CD14-positive monocyte (primary cell): ENCODE measurements around the gene ARHGAP9. TPM values are rescaled to one million over a fixed set of nuclear protein-coding genes. Genes with fewer than 3 reads are reported as not detected.

Experiments
- DNase-seq, 3 donors: peaks; one replicate each; pipeline ENCODE4 v3.0.0-alpha.2; 2011 to 2022
- H2AFZ ChIP-seq: 2 replicates; pipeline ENCODE4 v1.6.0; 2012; ENCODE audit warnings: mild to moderate bottlenecking, low read depth, low read length, inconsistent platforms; ENCODE audit not compliant: insufficient read depth, poor library complexity, severe bottlenecking
- H3K27ac ChIP-seq, 2 donors: 1 replicate in 1 of 2; 2 replicates in 1 of 2; pipeline ENCODE4 v1.5.1; 2012 to 2013; ENCODE audit warnings: low read length in 2 of 2, control low read depth in 1 of 2, inconsistent platforms in 1 of 2, low read depth in 1 of 2, mild to moderate bottlenecking in 1 of 2
- H3K27me3 ChIP-seq, 2 donors: one replicate each; pipeline versions ENCODE4 v1.6.0 to v1.6.1; 2011 to 2013; ENCODE audit warnings: low read length in 2 of 2; ENCODE audit not compliant: control insufficient read depth in 2 of 2, insufficient read depth in 2 of 2
- H3K36me3 ChIP-seq, 2 donors: replicated peaks in 1 of 2; 1 replicate in 1 of 2; 2 replicates in 1 of 2; pipeline versions ENCODE4 v1.5.1 to v1.6.1; 2012 to 2013; ENCODE audit warnings: low read length in 2 of 2, control low read depth in 1 of 2, inconsistent platforms in 1 of 2, mild to moderate bottlenecking in 1 of 2; ENCODE audit not compliant: insufficient read depth in 2 of 2, control insufficient read depth in 1 of 2
- H3K4me1 ChIP-seq, 2 donors: 1 replicate in 1 of 2; 2 replicates in 1 of 2; pipeline versions ENCODE4 v1.5.1 to v1.6.1; 2012 to 2013; ENCODE audit warnings: low read length in 2 of 2, control low read depth in 1 of 2, inconsistent platforms in 1 of 2, mild to moderate bottlenecking in 1 of 2, moderate library complexity in 1 of 2; ENCODE audit not compliant: insufficient read depth in 2 of 2, control insufficient read depth in 1 of 2
- H3K4me2 ChIP-seq: replicated peaks from 2 replicates; pipeline ENCODE3; 2012; ENCODE audit warnings: low read length, moderate library complexity, mild to moderate bottlenecking; ENCODE audit not compliant: poor library complexity, severe bottlenecking; ENCODE audit errors: extremely low read depth
- H3K4me3 ChIP-seq, 3 experiments: fragments of 200-600 bp in 1 of 3; sonication (generic) in 1 of 3; replicated peaks in 1 of 3; 1 replicate in 2 of 3; 2 replicates in 1 of 3; pipeline ENCODE4 v1.5.1; 2011 to 2013; ENCODE audit warnings: low read length in 3 of 3, mild to moderate bottlenecking in 3 of 3, control low read depth in 2 of 3, low read depth in 2 of 3, inconsistent platforms in 1 of 3, moderate library complexity in 1 of 3
- H3K79me2 ChIP-seq: 2 replicates; pipeline ENCODE4 v1.6.0; 2012; ENCODE audit warnings: mild to moderate bottlenecking, control low read depth, inconsistent platforms, low read length, moderate library complexity; ENCODE audit not compliant: insufficient read depth
- H3K9ac ChIP-seq: 2 replicates; pipeline ENCODE4 v1.6.0; 2017; ENCODE audit warnings: low read length, mild to moderate bottlenecking; ENCODE audit not compliant: insufficient read depth, poor library complexity, severe bottlenecking
- H3K9me3 ChIP-seq, 2 donors: replicated peaks in 1 of 2; 1 replicate in 1 of 2; 2 replicates in 1 of 2; pipeline versions ENCODE4 v1.5.1 to v1.6.1; 2012 to 2013; ENCODE audit warnings: low read length in 2 of 2, control low read depth in 1 of 2; ENCODE audit not compliant: control insufficient read depth in 1 of 2, insufficient read depth in 1 of 2
- H4K20me1 ChIP-seq: 2 replicates; pipeline ENCODE4 v1.6.0; 2012; ENCODE audit warnings: mild to moderate bottlenecking, low read length, control low read depth, moderate library complexity; ENCODE audit not compliant: insufficient read depth
- H3K27ac Mint-ChIP-seq, 7 donors: one replicate each; pipeline ENCODE4 v1.8.0; 2020; ENCODE audit warnings: mild to moderate bottlenecking in 7 of 7, mixed read lengths in 7 of 7, moderate library complexity in 6 of 7, inconsistent platforms in 2 of 7
- H3K27me3 Mint-ChIP-seq, 3 donors: one replicate each; pipeline ENCODE4 v1.8.0; 2021 to 2022; ENCODE audit warnings: low read depth in 3 of 3, mild to moderate bottlenecking in 3 of 3, mixed read lengths in 3 of 3, moderate library complexity in 3 of 3, inconsistent platforms in 1 of 3
- H3K36me3 Mint-ChIP-seq, 2 donors: one replicate each; pipeline ENCODE4 v1.8.0; 2020; ENCODE audit warnings: mixed read lengths in 2 of 2, inconsistent platforms in 1 of 2, mild to moderate bottlenecking in 1 of 2
- H3K4me1 Mint-ChIP-seq: one replicate; pipeline ENCODE4 v1.8.0; 2020; ENCODE audit warnings: mild to moderate bottlenecking, mixed read lengths
- H3K4me3 Mint-ChIP-seq, 2 donors: one replicate each; pipeline ENCODE4 v1.8.0; 2020; ENCODE audit warnings: mild to moderate bottlenecking in 2 of 2, mixed read lengths in 2 of 2, moderate library complexity in 1 of 2
- H3K9me3 Mint-ChIP-seq, 7 donors: one replicate each; pipeline ENCODE4 v1.8.0; 2020 to 2022; ENCODE audit warnings: mixed read lengths in 7 of 7, mild to moderate bottlenecking in 6 of 7, moderate library complexity in 6 of 7, inconsistent platforms in 2 of 7
- CTCF ChIP-seq: fragments of 200-600 bp; IDR thresholded peaks from one replicate; pipeline ENCODE4 v1.8.0; 2022; ENCODE audit warnings: antibody characterized with exemption, mild to moderate bottlenecking
- WGBS: methylation state at CpG from one replicate; pipeline ENCODE4 v1.1.5; 2013; ENCODE audit warnings: missing lambda C conversion rate; ENCODE audit not compliant: insufficient coverage; 5-methylcytosine and 5-hydroxymethylcytosine counted together
- intact Hi-C, 2 donors: fragments of 100-400 bp; cut with micrococcal nuclease; formaldehyde crosslinking; loops; one replicate each; pipeline versions ENCODE4 v1.15.0 to v1.15.1; 2023
- polyA plus RNA-seq, 3 donors: library from polyadenylated mRNA; depleted of rRNA in 1 of 3; unstranded in 2 of 3; stranded (reverse) in 1 of 3; fragments of 300-500 nt in 2 of 3; fragments of >200 nt in 1 of 3; fragmentation: Illumina TruSeq in 2 of 3; gene quantifications; 1 replicate in 2 of 3; 2 replicates in 1 of 3; pipeline ENCODE4 v1.2.3, GENCODE V29; 2012 to 2021

ARHGAP9 gene
- polyA plus RNA-seq, 3 donors: 211 to 581 (median 213) TPM

- Histone ChIP-seq H3K9ac (no peak overlapping the region), H3K27ac (no peak overlapping the region), H3K79me2 (peaks cover 19% of the 10 kb centered on the region), H3K4me1 (peaks cover 4% of the 10 kb centered on the region in 2 donors), H3K36me3 (peaks cover 79 to 94% of the 10 kb centered on the region in 2 donors), H2AFZ (no peak overlapping the region), H4K20me1 (peaks cover 38% of the 10 kb centered on the region), H3K4me2 (no peak overlapping the region), H3K4me3 (no peak overlapping the region), H3K27me3 (no peaks in the 10 kb centered on the region), H3K9me3 (no peaks in the 10 kb centered on the region)
- Mint-ChIP-seq H3K36me3 (peaks cover 82 to 94% of the 10 kb centered on the region in 2 donors), H3K27me3 (no peaks in the 10 kb centered on the region), H3K27ac (peak overlapping the region in 2 of 7 donors; percentile 11 to 73), H3K4me1 (peaks cover 7% of the 10 kb centered on the region), H3K4me3 (no peak overlapping the region), H3K9me3 (peaks cover 0 to 1% (median 0%) of the 10 kb centered on the region in 7 donors)
- DNase-seq: no peak
- TF ChIP-seq CTCF: no peak
- no CpG with 5 or more reads among the region's 5 CpGs for WGBS
- intact Hi-C loops: no loop called here
Measured at GRCh38 chr12:57513266-57513665, 33.6 kb upstream of the ARHGAP9 start.

GRCh38 chr12:57512665-57513064 is 33.0 kb upstream of the ARHGAP9 start:
- H3K9ac ChIP-seq: no peak overlapping the region
- intact Hi-C loops: no loop called here
- TF ChIP-seq CTCF: no peak
- no peaks in the 10 kb centered on the region for H3K27me3 Mint-ChIP-seq
- H3K27me3 ChIP-seq: no peaks in the 10 kb centered on the region
- H3K4me3 Mint-ChIP-seq: no peak overlapping the region
- no peak overlapping the region for H3K4me3 ChIP-seq
- H3K27ac Mint-ChIP-seq: peak overlapping the region in 2 of 7 donors; percentile 58 to 59
- DNase-seq: no peak
- no peak overlapping the region for H3K27ac ChIP-seq
- peaks cover 0 to 1% (median 0%) of the 10 kb centered on the region in 7 donors for H3K9me3 Mint-ChIP-seq
- peaks cover 32% of the 10 kb centered on the region for H4K20me1 ChIP-seq
- no peaks in the 10 kb centered on the region for H3K9me3 ChIP-seq
- H3K4me2 ChIP-seq: no peak overlapping the region
- H3K36me3 ChIP-seq: peaks cover 74 to 88% of the 10 kb centered on the region in 2 donors
- no peaks in the 10 kb centered on the region for H3K4me1 ChIP-seq
- WGBS: 95% methylated on average over 6 of the region's 6 CpGs
- H3K36me3 Mint-ChIP-seq: peaks cover 82 to 95% of the 10 kb centered on the region in 2 donors
- H3K4me1 Mint-ChIP-seq: peaks cover 4% of the 10 kb centered on the region
- peaks cover 13% of the 10 kb centered on the region for H3K79me2 ChIP-seq
- no peak overlapping the region for H2AFZ ChIP-seq
